CD1c-positive myeloid dendritic cell (primary cell): ENCODE measurements around the gene APLP2.
"Not testable (repeated sequence)": the region's sequence is repeated elsewhere in the genome, so short reads cannot be mapped to it uniquely, and the experiment has no call there.

Experiments
- DNase-seq: peaks from one replicate; pipeline ENCODE4 v3.0.0-alpha.2; 2016; ENCODE audit errors: extremely low spot score

Gene APLP2

DNA sequence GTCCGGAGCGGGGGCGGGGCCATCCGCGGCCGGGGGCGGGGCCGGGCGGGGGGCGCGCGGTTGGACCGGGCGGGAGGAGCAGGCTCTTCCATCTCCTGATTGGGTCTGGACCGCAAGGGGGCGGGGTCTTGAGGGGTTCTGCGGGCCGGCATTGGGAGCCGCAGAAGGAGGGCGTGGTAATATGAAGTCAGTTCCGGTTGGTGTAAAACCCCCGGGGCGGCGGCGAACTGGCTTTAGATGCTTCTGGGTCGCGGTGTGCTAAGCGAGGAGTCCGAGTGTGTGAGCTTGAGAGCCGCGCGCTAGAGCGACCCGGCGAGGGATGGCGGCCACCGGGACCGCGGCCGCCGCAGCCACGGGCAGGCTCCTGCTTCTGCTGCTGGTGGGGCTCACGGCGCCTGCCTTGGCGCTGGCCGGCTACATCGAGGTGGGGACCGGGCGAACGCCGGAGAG lies at the start of gene APLP2:
Gene APLP2, plus strand, starts transcription at position 236 of the 450 bp plus-strand sequence. Its CDS starts 84 bp downstream, at position 320.
- peak; percentile 98 for DNase-seq

GRCh38 chr11:130020323-130020722 lies 49.4 kb upstream of the APLP2 start:
- no peak for DNase-seq

DNA sequence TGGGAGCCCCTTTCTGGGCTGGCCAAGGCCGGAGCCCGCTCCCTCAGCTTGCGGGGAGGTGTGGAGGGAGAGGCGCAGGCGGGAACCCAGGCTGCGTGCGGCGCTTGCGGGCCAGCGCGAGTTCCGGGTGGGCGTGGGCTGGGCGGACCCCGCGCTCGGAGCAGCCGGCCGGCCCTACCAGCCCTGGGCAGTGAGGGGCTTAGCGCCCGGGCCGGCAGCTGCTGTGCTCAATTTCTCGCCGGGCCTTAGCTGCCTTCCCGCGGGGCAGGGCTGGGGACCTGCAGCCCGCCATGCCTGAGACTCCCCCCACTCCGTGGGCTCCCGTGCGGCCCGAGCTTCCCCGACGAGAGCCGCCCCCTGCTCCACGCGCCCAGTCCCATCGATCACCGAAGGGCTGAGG lies 48.1 kb upstream of the APLP2 start:
- DNase-seq = not testable (repeated sequence)

DNA sequence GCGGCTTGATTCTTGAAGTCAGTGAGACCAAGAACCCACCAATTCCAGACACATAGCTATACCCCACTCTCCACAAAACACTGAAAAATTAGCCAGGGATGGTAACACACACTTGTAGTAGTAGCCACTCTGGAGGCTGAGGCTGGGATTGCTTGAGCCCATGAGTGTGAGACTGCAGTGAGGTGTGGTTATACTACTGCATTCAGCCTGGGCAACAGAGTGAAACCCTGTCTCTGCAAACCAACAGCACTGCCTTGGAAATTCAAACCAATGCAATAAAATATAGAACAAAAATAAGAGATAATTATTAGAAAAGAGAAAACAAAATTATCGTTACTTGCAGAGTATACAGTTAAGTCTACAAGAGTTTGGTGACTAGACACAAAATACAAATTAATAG lies 46.9 kb upstream of the APLP2 start:
- DNase-seq = no peak

- no peak for DNase-seq
Observed at GRCh38 chr11:130023204-130023603, 46.5 kb upstream of the APLP2 start.

DNA sequence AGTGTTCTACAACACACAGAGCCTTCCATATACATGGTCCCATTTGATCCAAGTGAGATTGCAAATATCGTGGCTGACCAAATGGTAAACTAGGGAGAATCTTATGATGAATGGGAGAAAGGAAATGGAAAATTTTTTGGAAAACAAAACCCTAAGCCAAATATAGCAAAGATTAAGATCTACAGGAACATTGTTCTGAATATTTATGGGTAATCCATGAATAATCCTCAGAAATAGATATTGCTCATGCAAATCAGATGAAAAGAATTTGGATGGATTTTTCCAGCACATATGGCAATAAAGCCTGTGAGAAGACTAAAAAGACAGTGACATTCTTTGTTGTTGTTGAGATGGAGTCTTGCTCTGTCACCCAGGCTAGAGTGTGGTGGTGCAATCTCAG lies 45.3 kb upstream of the APLP2 start:
- no peak for DNase-seq

- DNase-seq = no peak
Observed at GRCh38 chr11:130025371-130025770, 44.3 kb upstream of the APLP2 start.

GRCh38 chr11:130029137-130029536 lies 40.6 kb upstream of the APLP2 start:
- no peak for DNase-seq

DNA sequence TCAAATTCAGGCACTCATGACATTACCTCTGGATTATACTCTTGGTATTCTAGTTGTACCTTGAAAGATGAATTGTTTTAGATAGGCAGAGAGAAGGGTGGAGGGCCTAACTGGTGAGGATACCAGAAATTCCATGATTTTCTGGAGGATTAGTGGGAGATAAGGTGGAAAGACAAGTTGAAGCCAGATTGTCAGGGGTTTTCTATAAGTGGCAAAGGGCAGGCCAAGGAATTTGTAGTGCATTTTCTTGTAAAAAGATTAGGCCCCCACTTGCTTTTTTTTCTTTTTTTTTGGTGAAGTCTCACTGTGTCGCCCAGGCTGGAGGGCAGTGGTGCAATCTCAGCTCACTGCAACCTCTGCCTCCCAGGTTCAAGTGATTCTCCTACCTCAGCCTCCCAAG lies 38.6 kb upstream of the APLP2 start:
- no peak for DNase-seq

- DNase-seq = no peak
Observed at GRCh38 chr11:130031945-130032344, 37.7 kb upstream of the APLP2 start.

- no peak for DNase-seq
Observed at GRCh38 chr11:130032931-130033330, 36.8 kb upstream of the APLP2 start.

- DNase-seq = peak; percentile 19
Observed at GRCh38 chr11:130034236-130034635, 35.5 kb upstream of the APLP2 start.

DNA sequence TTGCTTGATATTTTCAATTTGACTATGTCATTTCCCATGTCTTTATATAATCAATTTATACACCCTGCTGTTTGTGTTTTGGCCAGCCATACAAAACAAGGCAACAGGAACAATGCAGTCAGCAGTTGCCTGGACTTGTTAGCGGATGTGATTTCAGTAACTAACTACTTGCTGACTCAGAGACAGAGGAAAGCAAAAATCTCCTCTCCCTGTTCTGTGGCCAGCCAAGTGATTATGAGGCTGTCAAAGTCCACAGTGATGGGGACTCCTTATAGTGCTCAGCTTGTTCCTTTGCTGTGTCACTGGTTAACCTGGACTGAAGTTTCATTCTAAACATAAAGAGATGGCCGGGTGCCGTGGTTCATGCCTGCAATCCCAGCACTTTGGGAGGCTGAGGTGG lies 32.6 kb upstream of the APLP2 start:
- DNase-seq = no peak

DNA sequence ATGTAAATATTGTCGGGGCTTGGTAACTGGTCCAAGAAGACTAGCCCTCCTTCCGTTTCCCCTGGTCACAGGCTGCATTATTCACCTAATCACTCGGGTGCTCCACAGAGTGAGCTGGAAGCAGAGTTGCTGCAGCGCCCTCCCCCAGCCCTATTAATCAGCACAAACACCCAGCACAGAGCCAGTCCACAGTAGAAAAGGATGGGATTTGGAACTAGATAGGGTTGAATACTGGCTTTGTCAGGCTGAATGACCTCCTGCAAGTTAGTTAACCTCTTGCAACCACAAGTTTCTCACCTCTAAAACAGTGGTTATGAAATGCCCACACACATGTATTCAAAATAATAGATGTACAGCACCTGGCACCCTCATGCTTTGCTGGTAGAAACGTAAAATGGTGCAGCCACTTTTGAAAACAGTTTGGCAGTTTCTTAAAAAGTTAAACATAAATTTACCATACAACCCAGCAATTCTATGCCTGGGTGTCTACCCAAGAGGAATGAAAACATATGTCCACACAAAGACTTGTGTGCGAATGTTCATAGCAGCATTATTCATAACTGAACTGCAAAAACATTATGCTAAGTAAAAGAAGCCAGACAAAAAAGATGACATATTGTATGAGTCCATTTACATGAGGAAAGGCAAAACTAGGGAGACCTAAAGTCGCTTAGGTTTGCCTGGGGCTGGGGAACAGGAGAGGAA lies 31.7 kb upstream of the APLP2 start:
- no peak for DNase-seq

DNA sequence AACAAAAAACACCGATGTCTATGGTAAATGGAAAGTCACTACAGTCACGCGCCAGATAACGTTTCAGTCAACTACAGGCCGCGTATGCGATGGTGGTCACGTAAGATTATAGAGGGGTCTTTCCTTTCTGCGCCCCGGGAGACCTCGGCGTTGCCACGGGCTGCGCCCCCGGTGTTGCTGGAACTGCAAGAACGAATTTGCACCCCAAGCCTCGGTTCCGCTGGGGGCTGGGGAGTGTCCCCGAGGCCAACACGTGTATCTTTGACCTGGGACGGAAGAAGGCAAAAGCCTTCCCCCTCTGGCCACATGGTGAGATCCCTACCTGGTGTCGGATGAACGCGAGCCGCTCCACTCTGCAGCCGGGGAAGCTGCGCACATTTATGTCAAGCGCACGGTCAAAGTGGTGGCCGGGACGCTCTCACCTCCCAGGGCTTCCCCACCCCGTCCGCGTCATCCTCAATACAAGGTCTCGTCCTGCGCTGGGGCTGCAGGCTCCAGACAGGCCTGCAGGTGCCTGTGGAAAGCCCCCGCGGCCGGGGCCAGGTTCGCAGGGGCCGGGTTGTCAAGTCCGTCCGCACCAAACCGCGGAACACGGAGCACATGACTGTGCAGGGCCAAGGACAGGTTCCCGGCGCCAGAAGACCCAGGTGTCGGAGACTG lies 29.3 kb upstream of the APLP2 start:
- no peak for DNase-seq

DNA sequence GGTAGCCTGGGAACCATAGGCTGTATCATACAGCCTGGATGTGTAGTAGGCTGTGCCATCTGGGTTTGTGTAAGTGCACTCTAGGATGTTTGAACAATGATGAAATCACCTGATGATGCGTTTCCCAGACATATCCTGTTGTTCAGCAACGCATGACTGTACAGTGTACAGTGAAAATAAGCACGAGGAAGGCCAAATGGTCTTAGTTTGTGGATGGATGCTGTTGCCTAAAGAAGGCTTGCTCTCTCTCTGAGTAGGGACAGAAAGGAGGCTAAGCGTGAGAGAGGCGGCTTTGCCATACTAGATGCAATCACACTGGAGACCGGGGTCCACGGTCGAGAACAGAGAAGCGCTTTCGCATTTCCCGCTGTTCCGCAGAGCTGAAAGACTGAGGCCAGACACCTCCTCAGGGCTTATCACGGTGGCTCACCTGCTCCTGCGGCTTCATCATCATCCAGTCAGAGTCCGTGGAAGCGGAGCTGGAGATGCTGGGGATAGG lies 27.6 kb upstream of the APLP2 start:
- DNase-seq = peak; percentile 42

DNA sequence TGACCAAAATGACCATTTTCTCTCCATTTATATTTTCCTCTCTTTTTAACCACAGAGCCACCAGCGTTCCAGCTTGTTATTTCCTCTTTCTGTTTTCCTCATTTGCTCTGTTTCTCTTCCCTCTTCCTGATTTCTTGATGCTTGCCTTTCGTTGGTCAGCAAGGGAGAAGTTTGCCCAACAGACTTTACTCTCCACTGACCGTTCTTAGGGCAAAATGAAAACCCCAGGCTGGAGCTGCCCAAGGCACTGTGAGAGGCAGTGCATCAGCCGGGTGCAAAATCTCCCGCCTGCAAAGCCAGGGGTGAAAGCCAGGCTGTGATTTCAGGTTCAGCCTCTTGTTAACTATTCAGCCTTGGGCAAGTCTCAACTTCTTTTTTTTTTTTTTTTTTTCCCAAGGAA lies 26.1 kb upstream of the APLP2 start:
- DNase-seq = peak; percentile 68

DNA sequence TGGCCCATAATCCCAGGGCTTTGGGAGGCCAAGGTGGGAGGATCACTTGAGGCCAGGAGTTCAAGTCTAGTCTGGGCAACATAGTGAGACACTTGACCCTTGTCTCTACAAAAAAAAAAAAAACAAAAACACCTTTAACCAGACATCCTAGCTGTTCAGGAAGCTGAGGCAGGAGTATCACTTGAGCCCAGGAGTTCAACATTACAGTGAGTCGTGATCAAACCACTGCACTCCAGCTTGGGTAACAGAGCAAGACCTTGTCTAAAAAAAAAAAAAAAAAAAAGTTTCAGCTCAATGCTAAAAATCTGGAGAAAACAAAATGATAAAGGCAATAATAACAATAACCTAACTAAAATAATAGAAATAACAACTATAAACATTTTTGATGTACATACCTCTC lies 22.6 kb upstream of the APLP2 start:
- no peak for DNase-seq

- DNase-seq = peak; percentile 60
Observed at GRCh38 chr11:130049328-130049771, 20.3 kb upstream of the APLP2 start.

DNA sequence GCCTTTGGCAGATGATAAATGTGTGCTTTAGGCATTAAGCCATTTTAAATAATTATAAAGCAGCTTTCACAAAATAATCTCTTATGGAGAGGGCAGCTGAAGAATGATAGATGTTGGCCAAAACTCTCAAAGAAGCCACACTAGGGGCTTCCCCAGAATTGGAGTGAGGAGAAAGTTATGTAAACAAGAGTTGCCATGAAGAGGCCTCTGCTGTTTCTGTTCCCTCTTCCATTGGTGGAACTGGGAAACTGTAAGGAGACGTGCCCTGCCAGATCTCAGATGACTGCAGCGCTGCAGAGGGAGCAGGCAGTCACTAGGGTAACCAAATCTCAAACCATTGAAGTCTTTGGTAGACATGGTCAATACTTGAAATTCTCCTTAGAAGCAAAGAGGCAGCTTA lies 19.4 kb upstream of the APLP2 start:
- peak; percentile 90 for DNase-seq

DNA sequence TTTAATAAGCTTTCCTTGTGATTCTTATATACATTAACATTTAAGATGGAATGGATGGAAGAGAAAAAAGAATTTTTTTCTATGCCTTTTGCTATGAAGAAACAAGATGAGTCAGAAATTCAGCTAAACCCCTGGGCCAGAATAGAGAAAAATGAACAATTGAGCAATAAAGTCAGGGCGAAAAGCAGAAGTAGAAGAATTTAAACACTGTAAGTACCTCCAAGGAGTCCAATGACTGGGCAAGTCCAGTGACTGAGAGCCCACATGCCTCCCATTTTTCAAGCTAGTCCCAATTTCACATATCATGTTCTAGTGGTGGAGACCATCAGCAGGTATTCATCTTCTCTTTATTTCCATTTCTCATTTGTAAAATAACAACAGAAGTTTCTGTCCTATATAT lies 18.6 kb upstream of the APLP2 start:
- peak; percentile 89 for DNase-seq

- no peak for DNase-seq
Observed at GRCh38 chr11:130052567-130052966, 17.1 kb upstream of the APLP2 start.

DNA sequence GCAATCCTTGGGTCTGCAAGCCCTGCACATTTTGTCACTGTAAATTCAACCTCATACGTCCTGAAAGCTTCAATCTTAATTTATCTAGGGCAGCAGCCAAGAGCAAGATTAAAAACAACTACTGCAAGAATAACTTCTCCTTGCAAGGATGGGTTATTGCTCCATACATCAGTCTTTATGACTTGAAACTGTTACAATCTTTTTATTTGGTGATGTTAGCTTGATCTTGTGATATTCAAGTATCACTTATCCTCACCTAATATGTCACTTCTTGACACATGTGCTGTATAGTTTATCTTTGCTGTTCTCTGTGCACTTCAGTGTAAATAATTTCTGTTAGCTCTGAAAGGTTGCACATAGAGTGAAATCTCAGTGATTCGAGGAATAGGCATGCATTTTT lies 14.7 kb upstream of the APLP2 start:
- DNase-seq = no peak
